B cell (primary cell): ENCODE measurements around the gene FXYD7. TPM values are rescaled to one million over a fixed set of nuclear protein-coding genes. Genes with fewer than 3 reads are reported as not detected.

ENCODE experiments used
- ATAC-seq: fragments of 200-7000 bp; cut with Tn5 transposase; one replicate; pipeline ENCODE4 v1.10.0; 2021; ENCODE audit warnings: low read depth, mild to moderate bottlenecking, moderate number of reproducible peaks, moderate library complexity
- CTCF ChIA-PET: fragments of 350-600 bp; sonication (Branson Sonifier 250); formaldehyde crosslinking; loops from one replicate; lab custom pipeline; 2021; ENCODE audit warnings: antibody characterized with exemption, inconsistent platforms; lab: Charles Lee
- POLR2A ChIA-PET: fragments of 350-600 bp; sonication (Branson Sonifier 250); formaldehyde crosslinking; loops from one replicate; lab custom pipeline; 2021; ENCODE audit warnings: antibody characterized with exemption; lab: Charles Lee
- DNase-seq: peaks from one replicate; pipeline ENCODE4 v3.0.0; 2013
- H2AFZ ChIP-seq: 2 replicates; pipeline ENCODE4 v1.6.1; 2012; ENCODE audit warnings: mild to moderate bottlenecking, low read depth, low read length; ENCODE audit not compliant: insufficient read depth, poor library complexity, severe bottlenecking
- H3K27ac ChIP-seq, 2 donors: 1 replicate in 1 of 2; 2 replicates in 1 of 2; pipeline ENCODE4 v1.5.1; 2012 to 2013; ENCODE audit warnings: low read length in 2 of 2, mild to moderate bottlenecking in 2 of 2, moderate library complexity in 1 of 2
- H3K27me3 ChIP-seq, 4 experiments: fragments of 200-600 bp in 1 of 4; sonication (generic) in 1 of 4; replicated peaks in 1 of 4; 1 replicate in 2 of 4; 2 replicates in 2 of 4; pipeline versions ENCODE4 v1.6.1 to v1.7.0; 2013 to 2016; ENCODE audit warnings: low read length in 3 of 4, mild to moderate bottlenecking in 2 of 4, mixed read lengths in 1 of 4, moderate library complexity in 1 of 4; ENCODE audit not compliant: insufficient read depth in 4 of 4, control insufficient read depth in 3 of 4; ENCODE audit errors: control extremely low read depth in 1 of 4
- H3K36me3 ChIP-seq, 2 experiments: replicated peaks in 1 of 2; 1 replicate in 1 of 2; 2 replicates in 1 of 2; pipeline versions ENCODE4 v1.6.1 to v1.7.1; 2013; ENCODE audit warnings: low read length in 1 of 2; ENCODE audit not compliant: insufficient read depth in 2 of 2, control insufficient read depth in 1 of 2; ENCODE audit errors: control extremely low read depth in 1 of 2, extremely low read depth in 1 of 2
- H3K4me1 ChIP-seq, 2 donors: fragments of 200-600 bp in 1 of 2; sonication (generic) in 1 of 2; 1 replicate in 1 of 2; 2 replicates in 1 of 2; pipeline versions ENCODE4 v1.5.1 to v1.6.1; 2013 to 2017; ENCODE audit warnings: low read length in 2 of 2; ENCODE audit not compliant: control insufficient read depth in 2 of 2, insufficient read depth in 2 of 2
- H3K4me2 ChIP-seq: replicated peaks from 2 replicates; pipeline ENCODE3; 2012; ENCODE audit warnings: mild to moderate bottlenecking, low read depth, low read length; ENCODE audit not compliant: poor library complexity, severe bottlenecking
- H3K4me3 ChIP-seq, 5 experiments: fragments of 200-600 bp in 1 of 5; sonication (generic) in 1 of 5; 1 replicate in 3 of 5; 2 replicates in 2 of 5; pipeline versions ENCODE4 v1.5.1 to v1.7.0; 2011 to 2016; ENCODE audit warnings: low read length in 4 of 5, mild to moderate bottlenecking in 4 of 5, low read depth in 2 of 5, control low read depth in 1 of 5, moderate library complexity in 1 of 5; ENCODE audit not compliant: insufficient read depth in 1 of 5; ENCODE audit errors: control extremely low read depth in 1 of 5, extremely low read depth in 1 of 5
- H3K79me2 ChIP-seq: fragments of 200-600 bp; sonication (generic); one replicate; pipeline ENCODE4 v1.6.0; 2016; ENCODE audit warnings: low read length; ENCODE audit not compliant: control insufficient read depth, insufficient read depth
- H3K9ac ChIP-seq: fragments of 200-600 bp; sonication (generic); 2 replicates; pipeline ENCODE4 v1.6.1; 2017; ENCODE audit warnings: mild to moderate bottlenecking, low read length, moderate library complexity
- H3K9me3 ChIP-seq, 3 donors: one replicate each; pipeline versions ENCODE4 v1.6.1 to v1.7.1; 2013; ENCODE audit warnings: low read length in 2 of 3; ENCODE audit not compliant: control insufficient read depth in 2 of 3, insufficient read depth in 1 of 3; ENCODE audit errors: control extremely low read depth in 1 of 3
- H4K20me1 ChIP-seq: 2 replicates; pipeline ENCODE4 v1.6.0; 2012; ENCODE audit warnings: mild to moderate bottlenecking, low read length; ENCODE audit not compliant: insufficient read depth, control insufficient read depth, poor library complexity, severe bottlenecking
- H3K27ac Mint-ChIP-seq: one replicate; pipeline ENCODE4 v1.8.0; 2021; ENCODE audit warnings: mixed read lengths
- H3K27me3 Mint-ChIP-seq: one replicate; pipeline ENCODE4 v1.8.0; 2021; ENCODE audit warnings: mixed read lengths
- H3K4me1 Mint-ChIP-seq: one replicate; pipeline ENCODE4 v1.8.0; 2021; ENCODE audit warnings: mixed read lengths
- H3K4me3 Mint-ChIP-seq: one replicate; pipeline ENCODE4 v1.8.0; 2021; ENCODE audit warnings: mixed read lengths
- H3K9me3 Mint-ChIP-seq: one replicate; pipeline ENCODE4 v1.8.0; 2022; ENCODE audit warnings: mixed read lengths; ENCODE audit not compliant: insufficient read depth
- EZH2 ChIP-seq: IDR thresholded peaks from 2 replicates; pipeline ENCODE4 v1.6.1; 2012; ENCODE audit warnings: borderline replicate concordance, low read depth, mild to moderate bottlenecking, moderate library complexity, low read length; ENCODE audit not compliant: insufficient read depth, poor library complexity, severe bottlenecking
- WGBS: methylation state at CpG from one replicate; pipeline ENCODE4 v1.1.5; 2013; ENCODE audit warnings: missing lambda C conversion rate; ENCODE audit not compliant: insufficient coverage; 5-methylcytosine and 5-hydroxymethylcytosine counted together
- intact Hi-C: fragments of 100-400 bp; cut with micrococcal nuclease; formaldehyde crosslinking; loops from one replicate; pipeline ENCODE4 v1.10.0; 2022
- polyA plus RNA-seq: library from polyadenylated mRNA; depleted of rRNA; stranded (reverse); fragments of >200 nt; gene quantifications from 2 replicates; pipeline ENCODE4 v1.2.3, GENCODE V29; 2012
- total RNA-seq, 2 donors: library from RNA; stranded (reverse); fragments of 120-200 nt in 1 of 2; gene quantifications; 1 replicate in 1 of 2; 2 replicates in 1 of 2; pipeline versions ENCODE4 v1.2.3 to v1.2.4, GENCODE V29; 2013 to 2022
- TF ChIP-seq, protein P1 (sequence below): fragments of 200-600 bp; IDR thresholded peaks from one replicate; pipeline ENCODE4 v1.8.0; 2022; ENCODE audit warnings: antibody characterized with exemption, mild to moderate bottlenecking

Gene FXYD7
- total and polyA plus RNA-seq, 2 donors (not counting 1 experiment from before 2014, with no cell fraction given) = 3.8 to 27.4 TPM

DNA sequence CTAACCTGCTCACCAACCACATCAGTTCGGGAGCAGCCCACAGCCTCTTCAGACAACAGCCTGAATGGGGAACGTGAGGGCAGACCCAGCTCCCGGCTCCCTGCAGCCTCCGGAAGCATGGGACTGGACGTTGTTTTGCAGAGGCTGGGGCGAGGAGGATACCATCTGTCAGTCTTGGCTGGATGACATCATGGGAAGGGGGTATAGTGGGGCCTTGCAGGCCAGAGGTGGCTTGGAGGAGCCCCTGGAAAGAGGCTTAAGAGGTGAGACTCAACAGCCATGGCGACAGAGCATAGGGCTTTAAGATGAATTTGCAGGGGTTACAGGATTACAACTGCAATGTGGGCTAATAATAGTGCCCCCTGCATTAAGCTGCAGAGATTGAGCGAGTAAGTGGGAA is 25.9 kb upstream of the FXYD7 start:
- intact Hi-C loops = no loop called here
- POLR2A ChIA-PET = no interaction called here
- CTCF ChIA-PET = interaction anchor here (0.9 to 4.5 kb wide), 7 partner anchors 10 to 52 kb away, joined by 3 to 31 read pairs (median 3); partner anchors contain the start of gene LGI4
- no peak overlapping the region for H2AFZ ChIP-seq
- DNase-seq (no peak), ATAC-seq (no peak)
- no peak overlapping the region for H3K4me2 ChIP-seq
- H3K4me3 Mint-ChIP-seq = no peak overlapping the region
- no peaks in the 10 kb centered on the region for H3K79me2 ChIP-seq
- H3K9me3 ChIP-seq = peaks cover 0 to 4% (median 0%) of the 10 kb centered on the region in 3 donors
- H3K9me3 Mint-ChIP-seq = no peaks in the 10 kb centered on the region
- H3K9ac ChIP-seq = no peak overlapping the region
- no peak for TF ChIP-seq EZH2
- TF ChIP-seq, protein P1, sequence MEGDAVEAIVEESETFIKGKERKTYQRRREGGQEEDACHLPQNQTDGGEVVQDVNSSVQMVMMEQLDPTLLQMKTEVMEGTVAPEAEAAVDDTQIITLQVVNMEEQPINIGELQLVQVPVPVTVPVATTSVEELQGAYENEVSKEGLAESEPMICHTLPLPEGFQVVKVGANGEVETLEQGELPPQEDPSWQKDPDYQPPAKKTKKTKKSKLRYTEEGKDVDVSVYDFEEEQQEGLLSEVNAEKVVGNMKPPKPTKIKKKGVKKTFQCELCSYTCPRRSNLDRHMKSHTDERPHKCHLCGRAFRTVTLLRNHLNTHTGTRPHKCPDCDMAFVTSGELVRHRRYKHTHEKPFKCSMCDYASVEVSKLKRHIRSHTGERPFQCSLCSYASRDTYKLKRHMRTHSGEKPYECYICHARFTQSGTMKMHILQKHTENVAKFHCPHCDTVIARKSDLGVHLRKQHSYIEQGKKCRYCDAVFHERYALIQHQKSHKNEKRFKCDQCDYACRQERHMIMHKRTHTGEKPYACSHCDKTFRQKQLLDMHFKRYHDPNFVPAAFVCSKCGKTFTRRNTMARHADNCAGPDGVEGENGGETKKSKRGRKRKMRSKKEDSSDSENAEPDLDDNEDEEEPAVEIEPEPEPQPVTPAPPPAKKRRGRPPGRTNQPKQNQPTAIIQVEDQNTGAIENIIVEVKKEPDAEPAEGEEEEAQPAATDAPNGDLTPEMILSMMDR = no peak
- no peaks in the 10 kb centered on the region for H3K36me3 ChIP-seq
- H3K27ac Mint-ChIP-seq = no peak overlapping the region
- WGBS = 91% methylated on average over 6 of the region's 8 CpGs
- peaks cover 3% of the 10 kb centered on the region for H3K27me3 Mint-ChIP-seq
- peaks cover 8% of the 10 kb centered on the region for H3K4me1 Mint-ChIP-seq
- H4K20me1 ChIP-seq = no peaks in the 10 kb centered on the region
- H3K4me3 ChIP-seq = no peak overlapping the region
- peaks cover 7 to 9% of the 10 kb centered on the region in 2 donors for H3K4me1 ChIP-seq
- no peak overlapping the region for H3K27ac ChIP-seq
- peaks cover 0 to 18% (median 2%) of the 10 kb centered on the region in 4 experiments for H3K27me3 ChIP-seq

DNA sequence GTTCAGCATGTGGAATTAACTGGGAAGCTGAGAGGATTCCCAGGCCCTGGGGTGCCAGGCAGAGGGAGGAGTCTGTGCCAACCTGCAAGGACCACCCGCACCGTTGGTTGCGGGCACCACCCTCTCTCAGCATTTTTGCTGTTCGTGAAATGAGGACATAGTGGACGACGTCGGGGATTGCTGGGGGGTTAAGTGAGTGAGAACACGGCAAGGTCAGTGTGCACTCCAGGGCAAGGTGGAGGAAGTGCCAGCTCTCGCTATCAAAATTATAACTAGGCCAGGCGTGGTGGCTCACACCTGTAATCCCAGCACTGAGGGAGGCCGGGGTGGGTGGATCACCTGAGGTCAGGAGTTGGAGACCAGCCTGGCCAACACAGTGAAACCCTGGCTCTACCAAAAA is 25.3 kb upstream of the FXYD7 start:
- intact Hi-C loops = no loop called here
- no peaks in the 10 kb centered on the region for H4K20me1 ChIP-seq
- peaks cover 0 to 4% (median 0%) of the 10 kb centered on the region in 3 donors for H3K9me3 ChIP-seq
- H3K4me2 ChIP-seq = no peak overlapping the region
- Mint-ChIP-seq H3K27me3 (peaks cover 3% of the 10 kb centered on the region), H3K9me3 (no peaks in the 10 kb centered on the region), H3K4me3 (no peak overlapping the region), H3K27ac (no peak overlapping the region), H3K4me1 (peaks cover 8% of the 10 kb centered on the region)
- no peak for ATAC-seq
- H3K79me2 ChIP-seq = no peaks in the 10 kb centered on the region
- peaks cover 0 to 18% (median 2%) of the 10 kb centered on the region in 4 experiments for H3K27me3 ChIP-seq
- no peak overlapping the region for H3K4me3 ChIP-seq
- POLR2A ChIA-PET = no interaction called here
- H2AFZ ChIP-seq = no peak overlapping the region
- no peak for DNase-seq
- CTCF ChIA-PET = interaction anchor here (0.9 to 4.5 kb wide), 5 partner anchors 11 to 51 kb away, joined by 3 to 31 read pairs (median 3); partner anchors contain the start of gene LGI4
- H3K27ac ChIP-seq = no peak overlapping the region
- no peak for TF ChIP-seq EZH2
- TF ChIP-seq, protein P1 = no peak
- no peaks in the 10 kb centered on the region for H3K36me3 ChIP-seq
- peaks cover 7 to 9% of the 10 kb centered on the region in 2 donors for H3K4me1 ChIP-seq
- WGBS = 80% methylated on average over 11 of the region's 11 CpGs
- H3K9ac ChIP-seq = no peak overlapping the region
